K562 (cell line): ENCODE results near the gene FTSJ3. TPM values are rescaled to one million over a fixed set of nuclear protein-coding genes. Genes with fewer than 3 reads are reported as not detected.

ENCODE experiments used
- CEBPZ ChIP-seq: fragments of 150-350 bp; IDR thresholded peaks from 2 replicates; pipeline ENCODE4 v1.6.1; 2014; ENCODE audit warnings: low read depth, mild to moderate bottlenecking, low read length, borderline replicate concordance
- DMBX1 ChIP-seq: fragments of 250-450 bp; sonication (Bioruptor Pico); IDR thresholded peaks from 2 replicates; pipeline ENCODE4 v1.8.0; 2022; ENCODE audit warnings: inconsistent platforms, mild to moderate bottlenecking, moderate library complexity, borderline replicate concordance
- ELF1 ChIP-seq: fragments of 200-800 bp; sonication (Bioruptor generic); IDR thresholded peaks from 2 replicates; pipeline ENCODE4 v1.6.1; 2016; ENCODE audit warnings: missing genetic modification characterization, missing compliant biosample characterization
- ETV1 ChIP-seq: fragments of 450-650 bp; conservative IDR thresholded peaks from 2 replicates; pipeline ENCODE4 v1.6.1; 2016; ENCODE audit warnings: missing genetic modification characterization, control low read depth, low read depth, missing compliant biosample characterization
- FOXP1 ChIP-seq: sonication (generic); formaldehyde crosslinking; IDR thresholded peaks from 2 replicates; pipeline ENCODE4 v1.8.0; 2022; ENCODE audit warnings: mild to moderate bottlenecking, missing genetic modification reagents
- KDM1A ChIP-seq, 2 experiments: fragments of 450-650 bp; IDR thresholded peaks; 2 replicates each; pipeline ENCODE4 v1.6.1; 2016; ENCODE audit warnings: mild to moderate bottlenecking in 2 of 2
- KDM5B ChIP-seq: fragments of 200-600 bp; sonication (generic); IDR thresholded peaks from 2 replicates; pipeline ENCODE4 v1.6.1; 2012; ENCODE audit warnings: low read depth, mild to moderate bottlenecking, moderate library complexity, low read length, control low read depth, inconsistent platforms; ENCODE audit not compliant: insufficient replicate concordance
- KLF10 ChIP-seq: fragments of 250-450 bp; sonication (Bioruptor Pico); IDR thresholded peaks from 2 replicates; pipeline ENCODE4 v1.6.1; 2021; ENCODE audit warnings: matching md5 sums
- MEF2D ChIP-seq: conservative IDR thresholded peaks from 2 replicates; pipeline ENCODE4 v1.6.1; 2016; ENCODE audit warnings: low read depth, missing genetic modification characterization, missing compliant biosample characterization
- MYNN ChIP-seq, 2 experiments: sonication (generic); formaldehyde crosslinking in 1 of 2; IDR thresholded peaks; 2 replicates each; pipeline versions ENCODE4 v1.5.0 to v1.6.1; 2016 to 2020; ENCODE audit warnings: antibody characterized with exemption in 1 of 2, missing genetic modification reagents in 1 of 2
- NCOR1 ChIP-seq: fragments of 450-650 bp; IDR thresholded peaks from 2 replicates; pipeline ENCODE4 v1.6.1; 2016; ENCODE audit warnings: mild to moderate bottlenecking, moderate library complexity
- NRF1 ChIP-seq, 2 experiments: fragments of 450-650 bp; IDR thresholded peaks in 1 of 2; conservative IDR thresholded peaks in 1 of 2; 2 replicates each; pipeline ENCODE4 v1.6.1; 2014; ENCODE audit warnings: mild to moderate bottlenecking in 2 of 2
- PHF8 ChIP-seq: fragments of 200-600 bp; sonication (generic); IDR thresholded peaks from 2 replicates; pipeline ENCODE4 v1.6.1; 2012; ENCODE audit warnings: mixed run types, mild to moderate bottlenecking, inconsistent platforms, low read length, moderate library complexity, borderline replicate concordance
- PPARD ChIP-seq: fragments of 250-450 bp; sonication (Bioruptor Pico); IDR thresholded peaks from 2 replicates; pipeline ENCODE4 v1.8.0; 2022; ENCODE audit warnings: inconsistent platforms, mild to moderate bottlenecking, moderate library complexity
- RFX7 ChIP-seq: fragments of 250-450 bp; sonication (Bioruptor Pico); IDR thresholded peaks from 2 replicates; pipeline ENCODE4 v1.5.1; 2021; ENCODE audit warnings: mild to moderate bottlenecking
- SAFB2 ChIP-seq: fragments of 200-400 bp; formaldehyde crosslinking; IDR thresholded peaks from 2 replicates; pipeline ENCODE4 v1.6.1; 2018; ENCODE audit warnings: borderline replicate concordance, low read length, low read depth, moderate library complexity; ENCODE audit not compliant: severe bottlenecking
- STAG1 ChIP-seq: sonication (generic); formaldehyde crosslinking; IDR thresholded peaks from 2 replicates; pipeline ENCODE4 v1.5.0; 2020; ENCODE audit warnings: missing genetic modification reagents, borderline replicate concordance
- SUPT5H ChIP-seq: fragments of 450-650 bp; IDR thresholded peaks from 2 replicates; pipeline ENCODE4 v1.6.1; 2016
- TGIF2 ChIP-seq: sonication (generic); formaldehyde crosslinking; IDR thresholded peaks from 2 replicates; pipeline ENCODE4 v1.8.1; 2022; ENCODE audit warnings: mild to moderate bottlenecking, missing genetic modification reagents, moderate library complexity
- TOE1 ChIP-seq, 2 experiments: fragments of 450-650 bp in 1 of 2; sonication (generic) in 1 of 2; formaldehyde crosslinking in 1 of 2; IDR thresholded peaks; 2 replicates each; pipeline versions ENCODE4 v1.7.1 to v1.8.0; 2016 to 2022; ENCODE audit warnings: borderline replicate concordance in 2 of 2, mild to moderate bottlenecking in 2 of 2, antibody characterized with exemption in 1 of 2, inconsistent platforms in 1 of 2, low read depth in 1 of 2, missing genetic modification reagents in 1 of 2, moderate library complexity in 1 of 2
- USF2 ChIP-seq: sonication (generic); formaldehyde crosslinking; IDR thresholded peaks from 2 replicates; pipeline ENCODE4 v1.5.0; 2020; ENCODE audit warnings: missing genetic modification reagents
- ZFP36 ChIP-seq: fragments of 150-350 bp; IDR thresholded peaks from 2 replicates; pipeline ENCODE4 v1.6.1; 2018; ENCODE audit warnings: low read length, low read depth; ENCODE audit not compliant: partially characterized antibody
- ZNF124 ChIP-seq: sonication (generic); formaldehyde crosslinking; IDR thresholded peaks from 2 replicates; pipeline ENCODE4 v1.8.1; 2022; ENCODE audit warnings: missing genetic modification reagents
- ZNF175 ChIP-seq: fragments of 200-800 bp; sonication (Bioruptor generic); IDR thresholded peaks from 2 replicates; pipeline ENCODE4 v1.6.1; 2016; ENCODE audit warnings: low read depth, mild to moderate bottlenecking, missing genetic modification characterization, missing compliant biosample characterization
- polyA plus RNA-seq, 8 experiments: library from polyadenylated mRNA; depleted of rRNA in 4 of 8; stranded (reverse) in 5 of 8; unstranded in 3 of 8; fragments of >200 nt; fragmentation: Nextera tagmentation in 2 of 8; fragmentation: Illumina TruSeq in 1 of 8; extraction: Ambion mirVana in 2 of 8; extraction: Trizol in 1 of 8; gene quantifications; 2 replicates each; pipeline versions ENCODE4 v1.2.1 to v1.2.3, GENCODE V29; 2011 to 2014; ENCODE audit warnings: inconsistent platforms in 1 of 8, missing spikeins in 1 of 8
- total RNA-seq, 7 experiments: library from RNA; depleted of rRNA in 6 of 7; stranded (reverse); fragments of >200 nt in 6 of 7; fragmentation: Illumina TruSeq in 2 of 7; extraction: Trizol in 2 of 7; gene quantifications; 2 replicates each; pipeline versions ENCODE4 v1.2.1 to v1.2.3, GENCODE V29; 2011 to 2021; ENCODE audit warnings: low replicate concordance in 1 of 7

The FTSJ3 gene
- total and polyA plus RNA-seq, 9 of the 15 experiments (the other 6 are each of a cell fraction or from before 2014, with no cell fraction given): 18.0 to 65.6 (median 52.4) TPM

- TF ChIP-seq FOXP1 (CRISPR knock-in tag) (0 out of 2 replicates have a peak, but pooled peaks have one; percentile 74), ELF1 (peak; percentile 94), STAG1 (CRISPR knock-in tag) (no peak), SUPT5H (peak; percentile 94), ZFP36 (no peak), CEBPZ (no peak), KLF10 (CRISPR knock-in tag) (no peak), RFX7 (CRISPR knock-in tag) (no peak), MEF2D (no peak; the same call in 1 of the 2 replicates), MYNN (IDR thresholded peaks at IDR 0.05) (no peak), MYNN (CRISPR knock-in tag; IDR thresholded peaks at IDR 0.05) (no peak), SAFB2 (no peak), TGIF2 (no peak; the same call in 1 of the 2 replicates), DMBX1 (CRISPR knock-in tag) (no peak), PHF8 (peak; percentile 90), ZNF175 (CRISPR knock-in tag) (no peak), USF2 (CRISPR knock-in tag) (no peak), ETV1 (tag) (peak; percentile 94), NRF1 (conservative IDR thresholded peaks at IDR 0.05 in 1 of 2, IDR thresholded peaks at IDR 0.05 in 1 of 2) (peak; percentile 90 to 92), KDM1A (IDR thresholded peaks at IDR 0.05) (no peak), NCOR1 (no peak), ZNF124 (CRISPR knock-in tag) (no peak), KDM5B (peak; percentile 87), TOE1 (IDR thresholded peaks at IDR 0.05; ENCODE audit: borderline replicate concordance) (0 out of 2 replicates have a peak, but pooled peaks have one; percentile 71), TOE1 (CRISPR knock-in tag; IDR thresholded peaks at IDR 0.05; ENCODE audit: borderline replicate concordance, low read depth) (no peak), PPARD (CRISPR knock-in tag) (no peak)
These were observed at the start of gene FTSJ3, which contains the start of gene PSMC5 (continued) for GRCh38 chr17:63827002-63827800.
